Activated CD4-positive, alpha-beta T cell treated with anti-CD3 and anti-CD28 coated beads, Interleukin-2, Interleukin-6, amounts not matched to agents 100 ng/mL and 50 ng/mL, durations not matched to agents 16 hours and 8 hours (primary cell): Measurements from ENCODE around the gene HSD3B7.
A peak's percentile ranks its signal among the peaks of the same experiment; 100 is the strongest.

ENCODE experiments used
- DNase-seq: peaks from one replicate; pipeline ENCODE4 v3.0.0-alpha.2; 2020

The HSD3B7 gene

GRCh38 chr16:30983898-30984610 lies 953 bp upstream of the HSD3B7 start:
- no peak for DNase-seq

GRCh38 chr16:30985401-30986128 lies 558 bp downstream of the HSD3B7 start:
- no peak for DNase-seq

- no peak for DNase-seq
Measured at GRCh38 chr16:30986129-30986991, 1.4 kb downstream of the HSD3B7 start.

GRCh38 chr16:30987581-30988190 lies 2.7 kb downstream of the HSD3B7 start:
- DNase-seq, result no peak

GRCh38 chr16:30989469-30990047 lies 4.6 kb downstream of the HSD3B7 start:
- no peak for DNase-seq

- DNase-seq, result no peak
Measured at GRCh38 chr16:30990105-30990504, 5.1 kb downstream of the HSD3B7 start.

- no peak for DNase-seq
Measured at GRCh38 chr16:30991052-30991451, 6.0 kb downstream of the HSD3B7 start.

- no peak for DNase-seq
Measured at GRCh38 chr16:30992276-30992780, 7.3 kb downstream of the HSD3B7 start.

GRCh38 chr16:30992931-30993816 lies 8.2 kb downstream of the HSD3B7 start:
- no peak for DNase-seq

- DNase-seq, result no peak
Measured at GRCh38 chr16:30995927-30996323, 10.9 kb downstream of the HSD3B7 start.

GRCh38 chr16:30996324-30996984 lies 11.4 kb downstream of the HSD3B7 start:
- no peak for DNase-seq

- peak; percentile 91 for DNase-seq
Measured at GRCh38 chr16:30996985-30997724, 12.1 kb downstream of the HSD3B7 start.

GRCh38 chr16:30997725-30998711 lies 13.0 kb downstream of the HSD3B7 start:
- DNase-seq, result no peak

- DNase-seq, result no peak
Measured at GRCh38 chr16:30998852-30999761, 14.1 kb downstream of the HSD3B7 start.

GRCh38 chr16:31000671-31001382 lies 15.8 kb downstream of the HSD3B7 start:
- no peak for DNase-seq

GRCh38 chr16:31001507-31002249 lies 16.7 kb downstream of the HSD3B7 start:
- no peak for DNase-seq
